Measurements from ENCODE around the gene ZNF44.

Gene ZNF44

GRCh38 chr19:12260861-12261260, 33.8 kb downstream of the ZNF44 start:
- DNase-seq = no peak

- DNase-seq = no peak
Observed at GRCh38 chr19:12260236-12260635, 34.4 kb downstream of the ZNF44 start.

- no peak for DNase-seq
Observed at GRCh38 chr19:12255372-12255771, 39.3 kb downstream of the ZNF44 start.

GRCh38 chr19:12247644-12248222, 47.0 kb downstream of the ZNF44 start:
- no peak for DNase-seq

- DNase-seq = no peak
Observed at GRCh38 chr19:12244370-12244769, 50.3 kb downstream of the ZNF44 start.

GRCh38 chr19:12237143-12237839, 57.4 kb downstream of the ZNF44 start:
- no peak for DNase-seq

- DNase-seq = no peak
Observed at GRCh38 chr19:12232961-12233360, 61.7 kb downstream of the ZNF44 start.

GRCh38 chr19:12230751-12231733, 63.6 kb downstream of the ZNF44 start:
- no peak for DNase-seq

- DNase-seq = no peak
Observed at GRCh38 chr19:12229990-12230389, 64.7 kb downstream of the ZNF44 start.

- DNase-seq = no peak
Observed at GRCh38 chr19:12224676-12225075, 70.0 kb downstream of the ZNF44 start.

- DNase-seq = no peak
Observed at GRCh38 chr19:12222980-12223630, 71.6 kb downstream of the ZNF44 start.
